K562 (cell line): ENCODE results near the gene RFPL2. TPM values are rescaled to one million over a fixed set of nuclear protein-coding genes. Genes with fewer than 3 reads are reported as not detected.
"Not testable (repeated sequence)": the region's sequence is repeated elsewhere in the genome, so short reads cannot be mapped to it uniquely, and the experiment has no call there.

Source experiments
- ATAC-seq: fragments of 200-7000 bp; cut with Tn5 transposase; 3 replicates; pipeline ENCODE4 v1.9.1; 2020; ENCODE audit warnings: moderate library complexity
- BruUV-seq: library from RNA; stranded (reverse); fragments of 400-500 nt; replicated peaks from 2 replicates; lab custom pipeline; 2021; lab: Mats Ljungman, UMichigan
- CTCF ChIA-PET: fragments of 300-600 bp; formaldehyde crosslinking; extraction: SDS; loops from one replicate; lab custom pipeline; 2021; ENCODE audit warnings: low intra/inter-chr PET ratio; lab: Yijun Ruan, JAX
- POLR2A ChIA-PET: fragments of 300-600, 350-650 bp; sonication (Branson Sonifier 250); formaldehyde crosslinking; extraction: SDS; loops from one replicate; lab custom pipeline; 2021; ENCODE audit warnings: antibody characterized with exemption, inconsistent platforms; lab: Yijun Ruan, JAX
- DNase-seq, 4 experiments: peaks; one replicate each; pipeline versions ENCODE4 v3.0.0 to v3.0.0-alpha.2; 2011 to 2018; ENCODE audit warnings: low spot score in 3 of 4, mixed read lengths in 3 of 4; ENCODE audit errors: extremely low read depth in 1 of 4
- FAIRE-seq: peaks from 2 replicates; lab custom pipeline; 2011; peaks lifted over from hg19 to GRCh38; lab: Jason Lieb, UNC
- H2AFZ ChIP-seq: 2 replicates; pipeline ENCODE4 v1.6.0; 2011; ENCODE audit warnings: low read depth, low read length, control low read depth, inconsistent platforms
- H3K27ac ChIP-seq: fragments of 200-600 bp; 3 replicates; pipeline ENCODE4 v1.8.0; 2011; ENCODE audit warnings: low read depth, mild to moderate bottlenecking, control low read depth, inconsistent platforms, low read length, moderate library complexity, mixed read lengths; ENCODE audit errors: extremely low read depth
- H3K27me3 ChIP-seq, 2 experiments: fragments of 300-600 bp in 1 of 2; 2 replicates in 1 of 2; 3 replicates in 1 of 2; pipeline versions ENCODE4 v1.6.0 to v1.8.0; 2011; ENCODE audit warnings: inconsistent platforms in 2 of 2, low read length in 2 of 2, mild to moderate bottlenecking in 1 of 2, mixed read lengths in 1 of 2, moderate library complexity in 1 of 2; ENCODE audit not compliant: control insufficient read depth in 2 of 2, insufficient read depth in 2 of 2
- H3K36me3 ChIP-seq: fragments of 300-600 bp; 3 replicates; pipeline ENCODE4 v1.8.0; 2011; ENCODE audit warnings: mild to moderate bottlenecking, low read length, inconsistent platforms; ENCODE audit not compliant: control insufficient read depth, insufficient read depth
- H3K4me1 ChIP-seq, 2 experiments: fragments of 200-600 bp in 1 of 2; replicated peaks in 1 of 2; 2 replicates in 1 of 2; 3 replicates in 1 of 2; pipeline versions ENCODE4 v1.5.1 to v1.8.0; 2011; ENCODE audit warnings: inconsistent platforms in 2 of 2, low read length in 2 of 2, mild to moderate bottlenecking in 1 of 2, mixed read lengths in 1 of 2, moderate library complexity in 1 of 2; ENCODE audit not compliant: control insufficient read depth in 2 of 2, insufficient read depth in 2 of 2
- H3K4me2 ChIP-seq: 2 replicates; pipeline ENCODE4 v1.6.1; 2011; ENCODE audit warnings: low read length, control low read depth, inconsistent platforms, mixed read lengths; ENCODE audit not compliant: insufficient read depth
- H3K4me3 ChIP-seq: fragments of 200-600 bp; sonication (generic), shearing (Covaris generic); 2 replicates; pipeline ENCODE4 v1.5.1; 2016; ENCODE audit warnings: control low read depth, inconsistent platforms
- H3K79me2 ChIP-seq: fragments of 200-600 bp; 3 replicates; pipeline ENCODE4 v1.8.0; 2011; ENCODE audit warnings: low read length, inconsistent platforms; ENCODE audit not compliant: control insufficient read depth, insufficient read depth
- H3K9ac ChIP-seq, 2 experiments: 2 replicates each; pipeline versions ENCODE4 v1.6.0 to v1.6.1; 2011; ENCODE audit warnings: low read depth in 2 of 2, low read length in 2 of 2, control low read depth in 1 of 2, inconsistent platforms in 1 of 2, mild to moderate bottlenecking in 1 of 2, mixed read lengths in 1 of 2; ENCODE audit not compliant: insufficient read depth in 1 of 2
- H3K9me1 ChIP-seq: one replicate; pipeline ENCODE4 v1.6.0; 2011; ENCODE audit warnings: inconsistent platforms, mild to moderate bottlenecking, low read length, moderate library complexity; ENCODE audit not compliant: control insufficient read depth, insufficient read depth
- H3K9me3 ChIP-seq: replicated peaks from 2 replicates; pipeline ENCODE4 v1.5.1; 2011; ENCODE audit warnings: low read depth, low read length, inconsistent platforms; ENCODE audit not compliant: control insufficient read depth, insufficient read depth
- H4K20me1 ChIP-seq: replicated peaks from 2 replicates; pipeline ENCODE4 v1.6.1; 2011; ENCODE audit warnings: low read length, inconsistent platforms, mixed read lengths; ENCODE audit not compliant: control insufficient read depth, insufficient read depth
- WGBS: fragments of 100-300 bp; shearing (Covaris generic); methylation state at CpG from one replicate; pipeline ENCODE4 v1.1.6; 2016; ENCODE audit warnings: low coverage, mixed read lengths; ENCODE audit not compliant: insufficient coverage; ENCODE audit errors: missing lambda C conversion rate; 5-methylcytosine and 5-hydroxymethylcytosine counted together
- in situ Hi-C: fragments of 300-500 bp; cut with MboI; formaldehyde crosslinking; loops from 4 replicates; pipeline ENCODE4 v1.15.0; 2018; ENCODE audit warnings: inconsistent platforms, mixed read lengths
- intact Hi-C: fragments of 100-400 bp; cut with micrococcal nuclease; formaldehyde crosslinking; loops from 2 replicates; pipeline ENCODE4 v1.14.2; 2022
- polyA plus RNA-seq, 8 experiments: library from polyadenylated mRNA; depleted of rRNA in 4 of 8; stranded (reverse) in 5 of 8; unstranded in 3 of 8; fragments of >200 nt; fragmentation: Nextera tagmentation in 2 of 8; fragmentation: Illumina TruSeq in 1 of 8; extraction: Ambion mirVana in 2 of 8; extraction: Trizol in 1 of 8; gene quantifications; 2 replicates each; pipeline versions ENCODE4 v1.2.1 to v1.2.3, GENCODE V29; 2011 to 2014; ENCODE audit warnings: inconsistent platforms in 1 of 8, missing spikeins in 1 of 8
- total RNA-seq, 7 experiments: library from RNA; depleted of rRNA in 6 of 7; stranded (reverse); fragments of >200 nt in 6 of 7; fragmentation: Illumina TruSeq in 2 of 7; extraction: Trizol in 2 of 7; gene quantifications; 2 replicates each; pipeline versions ENCODE4 v1.2.1 to v1.2.3, GENCODE V29; 2011 to 2021; ENCODE audit warnings: low replicate concordance in 1 of 7

Gene RFPL2
- total and polyA plus RNA-seq, 9 of the 15 experiments (the other 6 are each of a cell fraction or from before 2014, with no cell fraction given): not detected

GRCh38 chr22:32193346-32193745 lies 11.5 kb downstream of the RFPL2 start:
- H3K9me1 ChIP-seq, H3K9ac ChIP-seq, FAIRE-seq, POLR2A ChIA-PET, H3K27ac ChIP-seq, in situ Hi-C loops, H3K79me2 ChIP-seq, ATAC-seq, H3K4me3 ChIP-seq, CTCF ChIA-PET, H3K4me1 ChIP-seq, H3K9me3 ChIP-seq, H4K20me1 ChIP-seq, intact Hi-C loops, DNase-seq, H2AFZ ChIP-seq, BruUV-seq, H3K4me2 ChIP-seq, H3K36me3 ChIP-seq, H3K27me3 ChIP-seq: not testable (repeated sequence)
- 0% methylated on average over 4 of the region's 9 CpGs for WGBS

GRCh38 chr22:32191021-32191420 lies 13.9 kb downstream of the RFPL2 start:
- ATAC-seq, H3K27ac ChIP-seq, in situ Hi-C loops, H3K9me1 ChIP-seq, H3K4me3 ChIP-seq, H3K36me3 ChIP-seq, H3K4me2 ChIP-seq, DNase-seq, H4K20me1 ChIP-seq, H3K79me2 ChIP-seq, H3K4me1 ChIP-seq, POLR2A ChIA-PET, FAIRE-seq, H3K9ac ChIP-seq, H2AFZ ChIP-seq, H3K27me3 ChIP-seq, CTCF ChIA-PET, BruUV-seq, intact Hi-C loops, H3K9me3 ChIP-seq: not testable (repeated sequence)
- WGBS: 0% methylated on average over 7 of the region's 15 CpGs
